ENCODE data around the gene TACR1.
"Not testable (repeated sequence)": the region's sequence is repeated elsewhere in the genome, so short reads cannot be mapped to it uniquely, and the experiment has no call there.

TACR1 gene, protein sequence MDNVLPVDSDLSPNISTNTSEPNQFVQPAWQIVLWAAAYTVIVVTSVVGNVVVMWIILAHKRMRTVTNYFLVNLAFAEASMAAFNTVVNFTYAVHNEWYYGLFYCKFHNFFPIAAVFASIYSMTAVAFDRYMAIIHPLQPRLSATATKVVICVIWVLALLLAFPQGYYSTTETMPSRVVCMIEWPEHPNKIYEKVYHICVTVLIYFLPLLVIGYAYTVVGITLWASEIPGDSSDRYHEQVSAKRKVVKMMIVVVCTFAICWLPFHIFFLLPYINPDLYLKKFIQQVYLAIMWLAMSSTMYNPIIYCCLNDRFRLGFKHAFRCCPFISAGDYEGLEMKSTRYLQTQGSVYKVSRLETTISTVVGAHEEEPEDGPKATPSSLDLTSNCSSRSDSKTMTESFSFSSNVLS

DNA sequence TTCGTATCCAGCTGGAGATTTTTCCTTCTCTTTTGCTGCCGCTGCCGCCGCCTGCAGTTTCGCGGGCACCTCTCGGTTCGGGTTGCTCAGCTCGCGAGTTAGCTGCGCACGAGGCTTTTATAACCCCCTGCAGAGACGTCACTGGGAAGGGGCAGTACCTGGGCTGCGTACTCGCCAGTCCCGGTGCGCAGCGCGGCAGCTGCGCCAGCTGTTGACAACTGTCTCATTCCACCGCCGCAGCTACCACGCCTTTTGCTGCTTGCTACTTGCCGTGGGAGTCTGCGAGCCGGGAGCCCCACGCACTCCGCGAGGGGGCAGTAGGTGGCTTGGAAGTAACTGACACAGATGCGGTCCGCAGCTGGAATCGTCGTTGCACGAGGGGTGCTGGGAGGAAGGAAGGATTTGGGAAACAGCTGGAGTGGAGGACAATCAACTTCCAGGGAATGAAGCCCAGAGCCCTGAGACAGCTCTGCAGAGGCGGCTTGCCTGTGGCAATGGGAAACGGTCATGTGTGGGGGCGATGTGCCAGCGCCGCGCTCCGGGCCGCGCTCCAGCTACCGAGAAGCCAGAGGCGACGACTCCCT, at the start of gene TACR1:
Gene TACR1, minus strand, starts transcription at position 93 of the 584 bp plus-strand sequence. CDS start 586 bp downstream, outside the sequence.
- DNase-seq (ENCODE audit: low read depth in 2 of 3, low spot score in 1 of 3), result peak; percentile 21 to 35 (median 24)

DNA sequence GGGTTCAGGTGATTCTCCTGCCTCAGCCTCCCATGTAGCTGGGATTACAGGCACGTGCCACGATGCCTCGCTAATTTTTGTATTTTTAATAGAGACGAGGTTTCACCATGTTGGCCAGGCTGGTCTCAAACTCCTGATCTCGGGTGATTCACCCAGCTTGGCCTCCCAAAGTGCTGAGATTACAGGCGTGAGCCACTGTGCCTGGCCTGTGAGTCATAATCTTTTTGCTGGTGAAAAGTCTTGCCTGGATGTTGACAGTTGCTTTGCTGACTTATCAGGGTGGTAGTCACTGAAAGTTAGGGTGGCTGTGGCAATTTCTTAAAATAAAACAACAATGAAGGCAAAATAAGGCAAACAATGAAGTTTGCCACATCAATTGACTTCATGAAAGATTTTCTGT, 49.3 kb upstream of the TACR1 start:
- not testable (repeated sequence) for DNase-seq (ENCODE audit: low read depth in 2 of 3, low spot score in 1 of 3)

- DNase-seq (ENCODE audit: low read depth in 2 of 3, low spot score in 1 of 3), result no peak
These were observed 47.3 kb upstream of the TACR1 start for GRCh38 chr2:75246441-75247167.

DNA sequence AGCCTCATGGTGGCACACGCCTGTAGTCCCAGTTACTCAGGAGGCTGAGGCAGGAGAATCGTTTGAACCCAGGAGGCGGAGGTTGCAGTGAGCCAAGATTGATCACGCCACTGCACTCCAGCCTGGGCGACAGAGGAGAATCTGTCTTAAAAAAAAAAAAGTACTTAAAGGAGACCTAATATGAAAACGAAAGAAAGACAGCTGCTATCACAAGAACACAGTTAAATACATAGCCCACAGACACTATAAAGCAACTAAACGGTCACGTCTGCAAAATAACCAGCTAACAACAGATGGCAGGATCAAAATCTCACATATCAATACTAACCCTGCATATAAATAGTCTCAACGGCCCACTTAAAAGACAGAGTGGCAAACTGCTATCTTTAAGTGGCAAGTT, 43.9 kb upstream of the TACR1 start:
- no peak for DNase-seq (ENCODE audit: low read depth in 2 of 3, low spot score in 1 of 3)

- DNase-seq (ENCODE audit: low read depth in 2 of 3, low spot score in 1 of 3), result no peak
These were observed 42.4 kb upstream of the TACR1 start for GRCh38 chr2:75241696-75242095.

GRCh38 chr2:75238670-75239330, 39.5 kb upstream of the TACR1 start:
- DNase-seq (ENCODE audit: low read depth in 2 of 3, low spot score in 1 of 3), result no peak

DNA sequence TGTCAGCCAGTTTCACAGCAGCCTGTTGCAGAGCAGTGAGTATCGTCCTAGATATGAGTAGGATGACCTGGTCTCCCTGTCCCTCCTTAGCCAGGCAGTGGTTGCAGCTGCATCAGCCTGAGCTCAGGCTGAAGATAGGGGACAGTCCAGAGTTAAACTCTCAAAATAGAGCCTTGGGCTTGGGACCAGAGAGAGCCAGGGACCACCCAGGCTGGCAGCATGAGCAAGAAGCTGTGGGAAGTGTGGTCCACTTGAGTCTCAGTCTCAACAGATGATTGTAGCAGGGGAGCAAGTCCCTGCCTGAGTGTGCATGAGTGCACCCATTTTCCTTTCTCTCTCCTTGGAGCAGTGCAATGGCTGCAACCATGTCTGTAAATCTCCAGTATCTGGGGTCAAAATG, 38.0 kb upstream of the TACR1 start:
- no peak for DNase-seq (ENCODE audit: low read depth in 2 of 3, low spot score in 1 of 3)

DNA sequence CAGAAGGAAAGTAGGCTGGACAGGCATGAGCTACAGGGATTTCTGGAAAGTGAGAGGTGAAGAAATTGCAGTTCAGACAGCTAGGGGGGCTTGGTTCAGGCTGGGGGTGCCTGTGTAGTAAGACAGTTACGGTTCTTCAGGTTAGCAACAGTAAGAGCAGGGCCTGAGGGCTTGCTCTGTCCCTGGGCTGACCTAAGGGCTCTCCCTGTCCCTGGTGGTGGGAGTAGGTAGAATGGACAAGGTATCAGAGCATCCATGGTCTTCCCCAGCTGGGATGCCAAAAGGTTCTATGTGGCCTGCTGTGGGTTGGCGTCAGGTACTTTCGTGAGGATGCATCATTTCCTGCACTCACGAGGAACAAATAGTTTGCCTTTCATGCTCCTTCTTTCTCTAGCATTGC, 34.6 kb upstream of the TACR1 start:
- no peak for DNase-seq (ENCODE audit: low read depth in 2 of 3, low spot score in 1 of 3)

DNA sequence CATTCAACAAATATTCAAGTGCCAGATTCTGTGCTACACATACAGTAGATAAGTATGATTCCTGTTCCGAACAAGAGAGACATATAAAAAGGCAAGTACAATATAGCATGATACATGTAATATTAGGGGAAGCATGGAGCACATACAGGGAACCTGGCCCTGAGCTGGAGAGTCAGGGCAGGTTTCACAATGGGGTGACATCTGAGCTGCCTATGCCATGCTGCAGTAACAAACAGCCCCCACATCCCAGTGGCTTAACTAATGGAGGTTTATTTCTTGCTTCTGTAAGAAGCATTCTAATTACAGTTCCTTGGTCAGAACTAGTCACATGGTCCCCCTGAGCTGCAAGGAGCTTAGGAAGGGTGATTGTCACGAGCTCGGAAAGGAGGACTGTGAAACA, 27.3 kb upstream of the TACR1 start:
- DNase-seq (ENCODE audit: low read depth in 2 of 3, low spot score in 1 of 3), result no peak

GRCh38 chr2:75226099-75226498, 26.8 kb upstream of the TACR1 start:
- DNase-seq (ENCODE audit: low read depth in 2 of 3, low spot score in 1 of 3), result no peak

- no peak for DNase-seq (ENCODE audit: low read depth in 2 of 3, low spot score in 1 of 3)
These were observed 25.3 kb upstream of the TACR1 start for GRCh38 chr2:75224636-75225094.

- DNase-seq (ENCODE audit: low read depth in 2 of 3, low spot score in 1 of 3), result no peak
These were observed 23.2 kb upstream of the TACR1 start for GRCh38 chr2:75222527-75222926.

DNA sequence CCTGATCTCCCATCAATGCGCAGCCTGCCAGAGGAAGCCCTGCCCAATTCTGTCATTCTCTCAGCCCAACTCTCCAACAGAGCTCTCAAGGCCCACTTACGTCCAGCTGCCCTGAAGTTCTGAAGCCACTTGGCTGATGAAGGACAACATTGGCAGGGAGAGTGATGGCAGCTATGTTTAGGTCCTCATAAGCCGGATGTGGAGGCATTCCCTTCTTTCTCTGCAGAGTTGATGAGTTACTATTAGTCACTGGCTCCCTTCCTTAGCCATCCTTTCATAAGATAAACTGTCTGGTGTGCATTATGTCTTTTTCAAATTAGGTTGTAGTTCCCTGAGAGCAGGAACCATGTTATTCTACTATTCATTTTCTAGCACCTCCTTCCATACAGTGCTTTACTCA, 22.5 kb upstream of the TACR1 start:
- DNase-seq (ENCODE audit: low read depth in 2 of 3, low spot score in 1 of 3), result no peak

DNA sequence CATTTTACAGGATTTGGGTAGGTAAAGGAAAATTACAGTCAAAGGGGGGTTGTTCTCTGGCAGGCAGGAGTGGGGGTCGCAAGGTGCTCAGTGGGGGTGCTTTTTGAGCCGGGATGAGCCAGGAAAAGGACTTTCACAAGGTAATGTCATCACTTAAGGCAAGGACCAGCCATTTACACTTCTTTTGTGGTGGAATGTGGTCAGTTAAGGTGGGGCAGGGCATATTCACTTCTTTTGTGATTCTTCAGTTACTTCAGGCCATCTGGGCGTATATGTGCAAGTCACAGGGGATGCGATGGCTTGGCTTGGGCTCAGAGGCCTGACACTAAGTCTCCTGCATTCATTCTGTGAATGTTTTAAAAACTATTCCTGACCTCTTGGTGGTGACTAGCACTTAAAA, 19.9 kb upstream of the TACR1 start:
- not testable (repeated sequence) for DNase-seq (ENCODE audit: low read depth in 2 of 3, low spot score in 1 of 3)

DNA sequence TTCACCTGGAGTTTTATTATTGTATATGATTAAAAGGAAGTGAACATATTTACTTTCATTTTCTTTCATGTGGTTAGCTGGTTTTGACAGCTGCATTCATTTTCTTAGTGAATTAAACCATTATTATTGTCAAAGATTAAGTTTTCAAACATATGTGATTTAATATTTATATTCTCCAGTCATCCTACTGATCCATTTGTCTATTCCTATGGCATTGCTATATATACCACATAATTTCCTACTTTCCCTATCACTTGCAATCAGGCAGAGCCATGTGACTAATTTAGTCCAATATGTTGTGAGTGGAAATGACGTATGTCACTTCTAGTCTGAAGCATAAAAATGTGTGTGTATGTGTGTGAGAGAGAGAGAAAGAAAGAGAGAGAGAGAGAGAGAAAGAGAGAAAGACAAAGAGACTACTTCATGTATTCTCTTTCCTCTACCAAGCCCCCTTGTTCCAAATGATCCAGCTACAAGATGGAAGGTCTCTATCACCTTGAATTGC, 12.0 kb upstream of the TACR1 start:
- DNase-seq (ENCODE audit: low read depth in 2 of 3, low spot score in 1 of 3), result no peak

DNA sequence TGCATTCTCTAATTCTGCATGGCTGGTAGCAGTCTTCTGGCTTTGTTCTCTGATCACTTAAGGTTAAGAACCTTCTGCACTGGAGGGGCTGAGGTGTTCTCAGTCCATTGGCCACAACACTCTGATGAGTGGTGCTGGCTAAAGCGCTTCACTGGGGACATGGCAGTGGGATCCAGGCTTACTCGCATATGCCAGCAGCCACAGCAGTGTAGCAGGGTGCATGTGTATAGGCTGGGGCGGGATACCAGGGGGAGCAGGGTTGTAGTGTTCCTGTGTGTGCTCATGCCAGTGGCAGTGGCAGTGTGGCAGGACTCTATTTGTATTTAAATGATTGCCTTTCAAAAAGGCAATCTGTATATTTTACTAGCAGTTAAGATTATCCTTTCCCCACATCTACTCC, 11.1 kb upstream of the TACR1 start:
- DNase-seq (ENCODE audit: low read depth in 2 of 3, low spot score in 1 of 3), result no peak

DNA sequence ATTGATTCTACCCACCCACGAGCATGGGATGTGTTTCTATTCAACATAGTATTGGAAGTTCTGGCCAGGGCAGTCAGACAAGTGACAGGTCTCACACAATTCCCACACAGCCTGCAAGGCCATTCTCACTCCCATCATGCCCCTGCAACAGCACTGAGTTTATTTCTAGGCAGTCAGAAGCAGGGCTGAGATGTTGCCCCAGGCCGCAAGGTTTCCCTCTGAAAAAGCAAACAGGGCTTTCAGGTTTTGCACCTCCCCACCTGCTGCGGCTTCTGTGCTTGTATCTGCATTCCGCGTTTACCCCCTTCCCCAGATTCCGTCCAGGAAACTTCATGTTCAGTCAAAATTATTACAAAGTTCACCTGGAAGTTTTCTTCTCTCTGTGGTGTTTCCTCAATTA, 9.4 kb upstream of the TACR1 start:
- no peak for DNase-seq (ENCODE audit: low read depth in 2 of 3, low spot score in 1 of 3)

DNA sequence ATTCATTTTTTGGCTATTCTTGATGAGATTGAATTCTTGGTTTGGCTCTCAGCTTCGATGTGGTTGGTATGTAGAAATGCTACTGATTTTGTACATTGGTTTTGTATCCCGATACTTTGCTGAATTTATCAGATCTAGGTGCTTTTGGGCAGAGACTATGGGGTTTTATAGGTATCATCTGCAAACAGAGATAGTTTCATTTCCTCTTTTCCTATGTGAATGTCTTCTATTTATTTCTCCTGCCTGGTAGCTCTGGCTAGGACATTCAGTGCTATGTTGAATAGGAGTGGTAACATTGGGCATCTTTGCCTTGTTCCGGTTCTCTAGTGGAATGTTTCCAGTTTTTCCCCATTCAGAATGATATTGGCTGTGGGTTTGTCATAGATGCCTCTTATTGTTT, 5.5 kb upstream of the TACR1 start:
- DNase-seq (ENCODE audit: low read depth in 2 of 3, low spot score in 1 of 3), result no peak

GRCh38 chr2:75202359-75202758, 3.0 kb upstream of the TACR1 start:
- DNase-seq (ENCODE audit: low read depth in 2 of 3, low spot score in 1 of 3), result no peak

GRCh38 chr2:75200140-75201096, 1.1 kb upstream of the TACR1 start:
- DNase-seq (ENCODE audit: low read depth in 2 of 3, low spot score in 1 of 3), result no peak
